GM23248 (cell line): ENCODE data around the gene IDH3A.

ENCODE experiments used
- EZH2 ChIP-seq: fragments of 200-600 bp; sonication (generic); IDR thresholded peaks from 2 replicates; pipeline ENCODE4 v1.6.1; 2018; ENCODE audit warnings: antibody characterized with exemption, mild to moderate bottlenecking; ENCODE audit not compliant: insufficient read depth, poor library complexity, severe bottlenecking
- EZH2phosphoT487 ChIP-seq: fragments of 200-600 bp; sonication (generic); IDR thresholded peaks from 2 replicates; pipeline ENCODE4 v1.6.1; 2018; ENCODE audit warnings: antibody characterized with exemption, moderate library complexity, mild to moderate bottlenecking, low read depth; ENCODE audit not compliant: insufficient read depth

DNA sequence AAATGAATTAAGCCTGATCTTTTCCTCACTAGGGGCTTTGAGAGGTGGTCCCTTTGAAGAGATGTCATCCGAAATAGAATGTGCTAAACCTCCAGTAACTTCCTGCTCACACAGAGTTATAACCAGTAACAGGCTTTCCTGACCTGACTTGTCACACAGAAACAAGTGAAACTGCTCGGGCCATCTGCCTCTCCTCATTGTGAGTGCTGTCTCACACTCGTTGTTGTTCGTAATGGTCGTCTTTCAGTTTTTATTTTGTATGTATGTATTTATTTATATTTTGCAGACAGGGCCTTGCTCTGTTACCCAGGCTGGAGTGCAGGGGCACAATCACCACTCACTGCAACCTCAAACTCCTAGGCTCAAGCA lies 61.2 kb downstream of the IDH3A start:
- TF ChIP-seq EZH2 (no peak), EZH2phosphoT487 (no peak)
